ENCODE results near the gene PTBP1. TPM values are rescaled to one million over a fixed set of nuclear protein-coding genes. Genes with fewer than 3 reads are reported as not detected.
"Not testable (repeated sequence)": the region's sequence is repeated elsewhere in the genome, so short reads cannot be mapped to it uniquely, and the experiment has no call there.

Gene PTBP1
- polyA plus RNA-seq, 4 donors: 292 to 417 (median 389) TPM

DNA sequence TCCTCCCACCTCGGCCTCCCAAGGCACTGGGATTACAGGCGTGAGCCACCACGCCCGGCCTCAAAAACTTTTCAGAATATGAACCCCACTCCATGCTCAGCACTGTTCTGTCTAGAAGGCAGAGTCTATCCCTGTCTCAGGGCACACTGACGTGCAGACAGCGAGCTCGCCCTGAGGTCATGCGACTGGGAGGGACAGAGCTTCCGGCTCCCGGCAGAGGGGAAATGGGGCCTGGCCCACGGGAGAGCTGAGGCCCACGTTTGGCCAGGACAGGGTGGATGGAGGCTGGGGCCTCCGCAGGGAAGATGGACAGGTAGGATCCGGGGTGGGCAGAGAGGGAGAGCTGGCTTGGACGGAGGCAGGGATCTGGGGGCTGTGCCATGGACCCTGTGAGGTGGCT, 27.6 kb downstream of the PTBP1 start:
- DNase-seq (ENCODE audit: low read depth in 4 of 4, low spot score in 3 of 4): no peak

- no peak for DNase-seq (ENCODE audit: low read depth in 4 of 4, low spot score in 3 of 4)
These were observed 28.8 kb downstream of the PTBP1 start for GRCh38 chr19:825897-826644.

DNA sequence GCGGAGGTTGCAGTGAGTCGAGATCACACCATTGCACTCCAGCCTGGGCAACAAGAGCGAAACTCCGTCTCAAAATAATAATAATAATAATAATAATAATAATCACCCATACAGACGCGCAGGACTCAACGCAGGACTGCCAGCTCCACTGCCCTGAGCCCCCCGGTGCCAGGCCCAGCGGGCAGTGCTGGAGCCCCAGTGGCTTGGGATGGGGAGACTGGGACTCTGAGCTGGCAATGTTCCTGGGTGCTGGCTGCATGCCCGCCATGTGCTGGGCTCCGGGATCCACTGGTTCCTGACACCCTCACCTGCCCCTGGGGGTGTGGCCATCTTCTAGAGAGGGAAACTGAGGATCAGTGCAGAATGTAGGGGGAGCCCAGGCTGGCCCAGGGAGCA, 30.1 kb downstream of the PTBP1 start:
- no peak for DNase-seq (ENCODE audit: low read depth in 4 of 4, low spot score in 3 of 4)

GRCh38 chr19:827710-828321, 30.6 kb downstream of the PTBP1 start, which contains the start of gene AZU1:
Gene AZU1 (plus strand): TSS chr19:827837. CDS start chr19:827847, 10 bp downstream.
- DNase-seq (ENCODE audit: low read depth in 4 of 4, low spot score in 3 of 4): no peak

GRCh38 chr19:829129-829758, 32.0 kb downstream of the PTBP1 start:
- DNase-seq (ENCODE audit: low read depth in 4 of 4, low spot score in 3 of 4): no peak

GRCh38 chr19:831407-832369, 34.4 kb downstream of the PTBP1 start:
- no peak for DNase-seq (ENCODE audit: low read depth in 4 of 4, low spot score in 3 of 4)

DNA sequence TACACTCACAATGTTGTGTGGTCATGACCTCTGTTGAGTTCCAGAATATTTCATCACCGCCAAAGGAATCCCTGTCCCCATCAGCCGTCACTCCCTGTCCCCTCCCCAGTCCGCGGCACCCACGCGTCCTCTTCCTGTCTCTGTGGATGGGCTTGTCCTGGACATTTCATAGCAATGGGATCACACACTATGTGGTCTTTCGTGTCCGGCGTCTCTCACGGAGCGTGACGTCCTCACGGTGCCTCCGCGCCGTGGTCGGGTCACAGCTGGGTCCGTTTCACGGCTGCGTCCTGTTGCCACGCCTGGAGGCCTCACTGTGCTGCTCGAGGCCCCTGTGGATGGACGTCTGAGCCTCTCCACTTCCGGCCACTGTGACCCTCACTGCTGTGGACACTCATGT, 37.0 kb downstream of the PTBP1 start:
- DNase-seq (ENCODE audit: low read depth in 4 of 4, low spot score in 3 of 4): no peak

DNA sequence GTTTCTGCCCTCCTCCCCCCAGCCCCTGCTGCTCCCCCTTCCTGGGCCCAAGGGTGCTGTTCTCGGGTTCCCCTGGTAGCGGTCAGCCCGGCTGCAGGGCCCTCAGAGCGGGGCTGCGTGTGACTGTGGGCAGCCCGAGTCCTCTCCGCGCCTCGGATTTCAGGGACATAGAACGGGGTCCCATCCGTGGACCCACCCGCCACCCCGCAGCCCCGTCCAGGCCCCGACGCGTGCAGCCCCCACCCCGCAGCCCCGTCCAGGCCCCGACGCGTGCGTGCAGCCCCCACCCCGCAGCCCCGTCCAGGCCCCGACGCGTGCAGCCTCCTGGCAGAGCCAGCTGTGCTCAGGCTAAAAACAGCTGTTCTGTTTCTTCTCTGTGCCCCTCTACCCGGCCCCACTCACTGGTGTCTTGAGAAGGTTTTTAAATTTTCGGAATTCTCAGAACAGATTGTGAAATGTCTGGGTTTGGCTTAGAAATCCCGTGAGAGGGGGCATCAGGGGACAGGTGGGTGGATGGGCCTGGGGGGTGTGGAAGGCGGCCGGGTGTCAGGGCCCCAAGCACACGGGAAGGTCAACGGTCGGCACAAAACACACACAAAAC, 38.1 kb downstream of the PTBP1 start:
- DNase-seq (ENCODE audit: low read depth in 4 of 4, low spot score in 3 of 4): no peak

- DNase-seq (ENCODE audit: low read depth in 4 of 4, low spot score in 3 of 4): no peak
These were observed 43.4 kb downstream of the PTBP1 start, which contains the start of gene PRTN3 for GRCh38 chr19:840519-841206. Gene PRTN3 (plus strand): TSS chr19:840999. CDS start chr19:841009, 10 bp downstream.

- not testable (repeated sequence) for DNase-seq (ENCODE audit: low read depth in 4 of 4, low spot score in 3 of 4)
These were observed 45.5 kb downstream of the PTBP1 start for GRCh38 chr19:842802-843179.

DNA sequence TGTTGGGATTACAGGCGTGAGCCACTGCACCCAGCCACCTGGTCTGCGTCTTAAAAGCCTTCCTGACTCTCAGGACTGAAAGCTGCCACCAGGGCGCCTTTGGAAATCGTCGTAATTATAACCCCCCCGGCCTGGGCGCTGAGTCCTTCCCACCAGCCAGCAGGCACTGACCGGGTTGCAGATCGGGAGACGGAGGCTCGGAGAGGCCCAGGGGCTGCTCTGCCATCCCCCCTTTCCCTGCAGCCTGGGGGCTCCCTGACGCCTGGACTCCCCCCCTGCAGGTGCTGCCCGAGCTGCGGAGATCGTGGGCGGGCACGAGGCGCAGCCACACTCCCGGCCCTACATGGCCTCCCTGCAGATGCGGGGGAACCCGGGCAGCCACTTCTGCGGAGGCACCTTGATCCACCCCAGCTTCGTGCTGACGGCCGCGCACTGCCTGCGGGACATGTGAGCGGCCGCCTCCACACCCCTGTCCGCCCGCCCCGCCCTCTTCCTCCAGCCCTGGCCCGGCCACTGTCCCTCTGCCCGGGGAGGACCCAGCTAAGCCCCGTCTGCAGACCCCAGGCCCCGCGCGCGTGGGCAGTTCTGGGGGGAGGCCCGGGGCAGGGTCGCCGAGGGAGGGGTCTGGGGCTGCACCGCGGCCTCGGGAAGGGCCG, 46.1 kb downstream of the PTBP1 start:
- no peak for DNase-seq (ENCODE audit: low read depth in 4 of 4, low spot score in 3 of 4)

GRCh38 chr19:843836-844545, 46.7 kb downstream of the PTBP1 start:
- no peak for DNase-seq (ENCODE audit: low read depth in 4 of 4, low spot score in 3 of 4)

GRCh38 chr19:844546-844971, 47.3 kb downstream of the PTBP1 start:
- no peak for DNase-seq (ENCODE audit: low read depth in 4 of 4, low spot score in 3 of 4)

- DNase-seq (ENCODE audit: low read depth in 4 of 4, low spot score in 3 of 4): no peak
These were observed 48.7 kb downstream of the PTBP1 start for GRCh38 chr19:845707-846521.

- no peak for DNase-seq (ENCODE audit: low read depth in 4 of 4, low spot score in 3 of 4)
These were observed 51.2 kb downstream of the PTBP1 start for GRCh38 chr19:848386-848921.

- DNase-seq (ENCODE audit: low read depth in 4 of 4, low spot score in 3 of 4): not testable (repeated sequence)
These were observed 51.9 kb downstream of the PTBP1 start for GRCh38 chr19:849195-849594.

GRCh38 chr19:850221-850978, 53.1 kb downstream of the PTBP1 start:
- no peak for DNase-seq (ENCODE audit: low read depth in 4 of 4, low spot score in 3 of 4)
